Smooth muscle cell (in vitro differentiated cells): ENCODE measurements around the gene TIAM2. TPM values are rescaled to one million over a fixed set of nuclear protein-coding genes. Genes with fewer than 3 reads are reported as not detected.

ENCODE experiments used
- DNase-seq: peaks from one replicate; lab custom pipeline; 2025; ENCODE audit not compliant: unreplicated experiment; lab: John Stamatoyannopoulos, UW
- H2AFZ ChIP-seq: fragments of 200-600 bp; sonication (generic); 2 replicates; pipeline ENCODE4 v1.6.0; 2016; ENCODE audit warnings: antibody characterized with exemption, low read depth, mild to moderate bottlenecking
- H3F3A ChIP-seq: fragments of 200-600 bp; sonication (generic); 2 replicates; pipeline ENCODE4 v1.6.0; 2017; ENCODE audit warnings: antibody characterized with exemption, low read depth
- H3K27ac ChIP-seq: fragments of 200-600 bp; sonication (generic); 2 replicates; pipeline ENCODE4 v1.5.1; 2016; ENCODE audit warnings: low read depth, mild to moderate bottlenecking
- H3K27me3 ChIP-seq: fragments of 200-600 bp; sonication (generic); 2 replicates; pipeline ENCODE4 v1.6.1; 2016; ENCODE audit warnings: low read depth, mild to moderate bottlenecking
- H3K36me3 ChIP-seq: fragments of 200-600 bp; sonication (generic); 2 replicates; pipeline ENCODE4 v1.5.1; 2016; ENCODE audit warnings: low read depth
- H3K4me1 ChIP-seq: fragments of 200-600 bp; sonication (generic); 2 replicates; pipeline ENCODE4 v1.5.1; 2016; ENCODE audit warnings: low read depth
- H3K4me2 ChIP-seq: fragments of 200-600 bp; sonication (generic); 2 replicates; pipeline ENCODE4 v1.6.0; 2016; ENCODE audit warnings: mild to moderate bottlenecking
- H3K4me3 ChIP-seq: fragments of 200-600 bp; sonication (generic); 2 replicates; pipeline ENCODE4 v1.5.1; 2016; ENCODE audit warnings: mild to moderate bottlenecking
- H3K79me2 ChIP-seq: fragments of 200-600 bp; sonication (generic); 2 replicates; pipeline ENCODE4 v1.6.0; 2016; ENCODE audit warnings: low read depth, mild to moderate bottlenecking
- H3K9ac ChIP-seq: fragments of 200-600 bp; sonication (generic); 2 replicates; pipeline ENCODE4 v1.6.0; 2016; ENCODE audit warnings: low read depth
- H3K9me3 ChIP-seq: fragments of 200-600 bp; sonication (generic); replicated peaks from 2 replicates; pipeline ENCODE4 v1.5.1; 2016; ENCODE audit warnings: low read depth
- H4K20me1 ChIP-seq: fragments of 200-600 bp; sonication (generic); 2 replicates; pipeline ENCODE4 v1.6.0; 2016; ENCODE audit warnings: low read depth
- WGBS: methylation state at CpG from one replicate; pipeline ENCODE4 v1.1.7; 2016; ENCODE audit warnings: low lambda C conversion rate; 5-methylcytosine and 5-hydroxymethylcytosine counted together
- polyA plus RNA-seq: library from polyadenylated mRNA; unstranded; fragments of >200 nt; fragmentation: Nextera tagmentation; extraction: Ambion mirVana; gene quantifications from 2 replicates; pipeline ENCODE4 v1.2.1, GENCODE V29; 2016
- total RNA-seq: library from RNA; depleted of rRNA; stranded (reverse); fragments of >200 nt; gene quantifications from 2 replicates; pipeline ENCODE4 v1.2.3, GENCODE V29; 2014
- TF ChIP-seq, protein P1 (sequence below): fragments of 200-600 bp; sonication (generic); IDR thresholded peaks from 2 replicates; pipeline ENCODE4 v1.5.1; 2017; ENCODE audit warnings: borderline replicate concordance, mild to moderate bottlenecking, antibody characterized with exemption; ENCODE audit not compliant: insufficient read depth, poor library complexity, severe bottlenecking

TIAM2 gene
- total and polyA plus RNA-seq, 2 experiments from 2014 or later = 13.1 to 24.9 TPM

DNA sequence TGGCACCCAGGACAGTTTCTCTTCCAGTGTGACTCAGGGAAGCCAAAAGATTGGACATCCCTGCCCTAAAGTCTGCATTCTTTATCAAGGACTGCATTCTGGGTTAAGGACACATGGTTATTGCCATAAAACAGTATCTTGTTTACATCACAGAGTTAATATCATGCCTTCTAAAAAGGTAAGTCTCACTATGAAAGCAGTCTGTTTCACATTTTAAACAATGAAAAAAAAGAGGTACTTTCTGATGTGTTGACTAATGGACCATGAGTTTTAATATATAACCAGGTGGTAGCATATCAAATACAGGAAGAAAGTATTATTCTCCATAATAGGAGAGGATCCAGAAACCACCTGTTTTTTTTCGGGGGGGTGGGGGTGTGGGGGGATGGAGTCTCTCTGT is 93.7 kb downstream of the TIAM2 start:
- H2AFZ ChIP-seq = no peak overlapping the region
- H3K4me3 ChIP-seq = no peak overlapping the region
- 100% methylated on average over 1 of the region's 1 CpG for WGBS
- no peak overlapping the region for H3K4me2 ChIP-seq
- H3K27ac ChIP-seq = peak overlapping the region; percentile 35
- no peaks in the 10 kb centered on the region for H3K79me2 ChIP-seq
- no peaks in the 10 kb centered on the region for H3K9me3 ChIP-seq
- H3K36me3 ChIP-seq = no peaks in the 10 kb centered on the region
- TF ChIP-seq, protein P1, sequence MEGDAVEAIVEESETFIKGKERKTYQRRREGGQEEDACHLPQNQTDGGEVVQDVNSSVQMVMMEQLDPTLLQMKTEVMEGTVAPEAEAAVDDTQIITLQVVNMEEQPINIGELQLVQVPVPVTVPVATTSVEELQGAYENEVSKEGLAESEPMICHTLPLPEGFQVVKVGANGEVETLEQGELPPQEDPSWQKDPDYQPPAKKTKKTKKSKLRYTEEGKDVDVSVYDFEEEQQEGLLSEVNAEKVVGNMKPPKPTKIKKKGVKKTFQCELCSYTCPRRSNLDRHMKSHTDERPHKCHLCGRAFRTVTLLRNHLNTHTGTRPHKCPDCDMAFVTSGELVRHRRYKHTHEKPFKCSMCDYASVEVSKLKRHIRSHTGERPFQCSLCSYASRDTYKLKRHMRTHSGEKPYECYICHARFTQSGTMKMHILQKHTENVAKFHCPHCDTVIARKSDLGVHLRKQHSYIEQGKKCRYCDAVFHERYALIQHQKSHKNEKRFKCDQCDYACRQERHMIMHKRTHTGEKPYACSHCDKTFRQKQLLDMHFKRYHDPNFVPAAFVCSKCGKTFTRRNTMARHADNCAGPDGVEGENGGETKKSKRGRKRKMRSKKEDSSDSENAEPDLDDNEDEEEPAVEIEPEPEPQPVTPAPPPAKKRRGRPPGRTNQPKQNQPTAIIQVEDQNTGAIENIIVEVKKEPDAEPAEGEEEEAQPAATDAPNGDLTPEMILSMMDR = no peak
- peaks cover 16% of the 10 kb centered on the region for H3F3A ChIP-seq
- no peak overlapping the region for H3K9ac ChIP-seq
- no peaks in the 10 kb centered on the region for H4K20me1 ChIP-seq
- no peaks in the 10 kb centered on the region for H3K27me3 ChIP-seq
- peaks cover 18% of the 10 kb centered on the region for H3K4me1 ChIP-seq
- DNase-seq = no peak

DNA sequence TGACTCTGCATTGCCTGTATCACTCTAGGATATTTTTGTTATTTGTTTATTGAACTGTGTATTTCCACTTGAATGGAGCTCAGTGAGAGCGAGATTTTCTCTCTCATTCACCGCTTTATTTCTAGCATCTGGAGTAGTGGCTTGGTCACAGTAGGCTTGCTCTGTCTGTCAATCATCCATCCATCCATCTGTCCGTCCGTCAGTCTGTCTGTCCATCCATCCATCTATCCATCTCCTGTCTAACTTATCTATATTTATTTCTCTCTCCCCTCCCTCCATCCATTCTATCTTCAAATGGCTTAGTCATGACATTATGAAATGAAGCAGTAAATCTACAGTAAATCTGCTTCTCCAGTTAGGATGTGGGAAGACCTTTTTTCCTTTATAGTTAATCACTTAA is 94.6 kb downstream of the TIAM2 start:
- TF ChIP-seq, protein P1 = no peak
- no peaks in the 10 kb centered on the region for H3K9me3 ChIP-seq
- H3K27ac ChIP-seq = peak overlapping the region; percentile 74
- no peaks in the 10 kb centered on the region for H3K27me3 ChIP-seq
- peaks cover 19% of the 10 kb centered on the region for H3F3A ChIP-seq
- no peak overlapping the region for H2AFZ ChIP-seq
- H4K20me1 ChIP-seq = no peaks in the 10 kb centered on the region
- H3K36me3 ChIP-seq = no peaks in the 10 kb centered on the region
- DNase-seq = no peak
- no peak overlapping the region for H3K4me3 ChIP-seq
- H3K4me2 ChIP-seq = peak overlapping the region; percentile 41
- no peak overlapping the region for H3K9ac ChIP-seq
- peaks cover 12% of the 10 kb centered on the region for H3K4me1 ChIP-seq
- 94% methylated on average over 4 of the region's 4 CpGs for WGBS
- H3K79me2 ChIP-seq = no peaks in the 10 kb centered on the region

DNA sequence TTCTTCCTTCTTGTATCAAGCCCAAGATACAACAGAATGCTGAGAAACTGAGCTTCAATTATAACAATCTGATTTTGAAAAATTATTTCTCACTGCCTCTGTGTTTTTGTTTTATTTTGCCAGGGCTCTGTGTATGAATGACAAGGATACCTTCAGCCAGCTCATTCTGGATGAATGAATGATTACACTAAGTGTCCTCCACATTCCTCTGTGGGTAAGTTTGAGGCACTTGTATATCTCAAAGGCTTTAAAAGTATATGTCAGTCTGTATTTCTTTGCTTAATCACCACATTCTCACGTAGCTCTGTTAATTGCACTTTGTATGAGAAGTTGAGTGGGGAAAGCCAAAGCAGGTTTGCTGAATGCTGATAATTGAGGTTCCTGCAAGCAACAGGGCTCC is 95.1 kb downstream of the TIAM2 start:
- peak overlapping the region; percentile 41 for H3K4me2 ChIP-seq
- H3K27ac ChIP-seq = peak overlapping the region; percentile 74
- H3K36me3 ChIP-seq = no peaks in the 10 kb centered on the region
- no peak overlapping the region for H3K9ac ChIP-seq
- WGBS = 8% methylated on average over 1 of the region's 1 CpG
- H3K4me3 ChIP-seq = no peak overlapping the region
- no peak for DNase-seq
- H3K79me2 ChIP-seq = no peaks in the 10 kb centered on the region
- H2AFZ ChIP-seq = no peak overlapping the region
- H3F3A ChIP-seq = peaks cover 22% of the 10 kb centered on the region
- H3K27me3 ChIP-seq = no peaks in the 10 kb centered on the region
- H3K4me1 ChIP-seq = peaks cover 12% of the 10 kb centered on the region
- TF ChIP-seq, protein P1 = no peak
- no peaks in the 10 kb centered on the region for H3K9me3 ChIP-seq
- no peaks in the 10 kb centered on the region for H4K20me1 ChIP-seq

DNA sequence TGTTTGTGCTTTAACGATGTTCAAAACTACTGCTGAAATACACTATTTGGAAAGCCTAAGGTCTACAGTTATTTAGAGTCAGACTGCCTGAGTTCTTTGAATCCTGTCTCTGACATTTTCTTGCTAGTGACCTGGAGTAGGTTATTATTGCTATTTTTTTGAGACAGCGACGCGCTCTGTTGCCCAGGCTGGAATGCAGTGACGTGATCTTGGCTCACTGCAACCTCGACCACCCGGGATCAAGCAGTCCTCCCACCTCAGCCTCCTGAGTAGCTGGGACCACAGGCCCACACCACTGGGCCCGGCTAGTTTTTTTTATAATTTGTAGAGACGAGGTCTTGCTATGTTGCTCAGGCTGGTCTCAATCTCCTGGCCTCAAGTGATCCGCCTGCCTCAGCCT is 96.6 kb downstream of the TIAM2 start:
- Histone ChIP-seq H3K4me2 (no peak overlapping the region), H4K20me1 (no peaks in the 10 kb centered on the region), H3F3A (peaks cover 22% of the 10 kb centered on the region), H3K79me2 (no peaks in the 10 kb centered on the region), H3K27ac (no peak overlapping the region), H3K4me1 (peaks cover 14% of the 10 kb centered on the region), H3K4me3 (no peak overlapping the region), H3K9ac (no peak overlapping the region), H3K9me3 (no peaks in the 10 kb centered on the region), H3K36me3 (no peaks in the 10 kb centered on the region), H3K27me3 (no peaks in the 10 kb centered on the region), H2AFZ (no peak overlapping the region)
- 98% methylated on average over 10 of the region's 10 CpGs for WGBS
- TF ChIP-seq, protein P1 = no peak
- no peak for DNase-seq
